ENCODE data around the gene UROC1. TPM values are rescaled to one million over a fixed set of nuclear protein-coding genes. Genes with fewer than 3 reads are reported as not detected.

Gene UROC1
- total and polyA plus RNA-seq, 2 of the 13 experiments (the other 11 are each of a cell fraction or from before 2014, with no cell fraction given): 0.71 to 1.3 TPM

GRCh38 chr3:126494204-126494969 lies 23.2 kb downstream of the UROC1 start (continued):
- TF ChIP-seq DRAP1 (CRISPR knock-in tag; IDR thresholded peaks at IDR 0.05) (no peak), CEBPG (CRISPR knock-in tag; IDR thresholded peaks at IDR 0.05) (no peak)

- DNase-seq (ENCODE audit: low spot score): no peak
- no TSS peak for BruUV-seq (replicated peaks)
- no peak overlapping the region for H3K9ac ChIP-seq (ENCODE audit: insufficient read depth, low read depth, low read length)
- TF ChIP-seq ZNF207 (IDR thresholded peaks at IDR 0.05; ENCODE audit: borderline replicate concordance) (no peak), ZNF124 (CRISPR knock-in tag; IDR thresholded peaks at IDR 0.05) (no peak), TARDBP (CRISPR knock-in tag; IDR thresholded peaks at IDR 0.05) (no peak), GMEB2 (CRISPR knock-in tag; IDR thresholded peaks at IDR 0.05; ENCODE audit: low read depth) (no peak), SMC3 (IDR thresholded peaks at IDR 0.05; ENCODE audit: low read length) (no peak)
- no peaks in the 10 kb centered on the region for H3K36me3 ChIP-seq (replicated peaks in 1 of 2; ENCODE audit: control insufficient read depth in 1 of 2, insufficient read depth in 2 of 2, low read length in 2 of 2)
- ATAC-seq: no peak
- in situ Hi-C loops (cut with HindIII; ENCODE audit: extremely low pct_ligation_motif_present, low pct_unique_long_range_greater_than_20kb): no loop called here
- CTCF ChIA-PET (ENCODE audit: low intra/inter-chr PET ratio, low total read pairs): no interaction called here
- no peak overlapping the region for H3K4me2 ChIP-seq (ENCODE audit: low read depth, low read length)
- no peak overlapping the region for H2AFZ ChIP-seq (ENCODE audit: low read length)
- no peak for FAIRE-seq
- no peaks in the 10 kb centered on the region; a peak in 1 of 5 replicates for H3K27me3 ChIP-seq (ENCODE audit: control insufficient read depth in 1 of 2, insufficient read depth in 2 of 2, low read length in 2 of 2)
- 52% methylated on average over 9 of the region's 9 CpGs for WGBS (ENCODE audit: low lambda C conversion rate)
- H3K9me3 ChIP-seq (ENCODE audit: low read length): no peaks in the 10 kb centered on the region
- H3K27ac ChIP-seq (ENCODE audit: extremely low read length, insufficient read depth, low read length): no peak overlapping the region
- H4K20me1 ChIP-seq (ENCODE audit: insufficient read depth, low read length): no peaks in the 10 kb centered on the region
- intact Hi-C loops (cut with micrococcal nuclease; ENCODE audit: unreplicated experiment): loop anchor here (10.0 kb wide), 1 partner anchor 61 kb away; the partner anchor contains the start of gene C3orf22
- H3K79me2 ChIP-seq (ENCODE audit: insufficient read depth, low read length): no peaks in the 10 kb centered on the region
- POLR2A ChIA-PET: no interaction called here
- H3K4me3 ChIP-seq (replicated peaks in 1 of 3; ENCODE audit: insufficient read depth in 1 of 3, low read depth in 2 of 3, low read length in 3 of 3): no peak overlapping the region
- peaks cover 22% of the 10 kb centered on the region for H3K4me1 ChIP-seq (ENCODE audit: insufficient read depth, low read length)
These were observed 23.8 kb downstream of the UROC1 start for GRCh38 chr3:126493739-126494138.
